HTR-8/SVneo (cell line): ENCODE measurements around the gene PCDHGA6.
"Not testable (repeated sequence)": the region's sequence is repeated elsewhere in the genome, so short reads cannot be mapped to it uniquely, and the experiment has no call there.

Source experiments
- DNase-seq: peaks from one replicate; pipeline ENCODE4 v3.0.0; 2011; ENCODE audit warnings: low spot score, mixed read lengths; ENCODE audit not compliant: insufficient read length
- FAIRE-seq: peaks from 2 replicates; lab custom pipeline; 2011; peaks lifted over from hg19 to GRCh38; lab: Jason Lieb, UNC

The PCDHGA6 gene

DNA sequence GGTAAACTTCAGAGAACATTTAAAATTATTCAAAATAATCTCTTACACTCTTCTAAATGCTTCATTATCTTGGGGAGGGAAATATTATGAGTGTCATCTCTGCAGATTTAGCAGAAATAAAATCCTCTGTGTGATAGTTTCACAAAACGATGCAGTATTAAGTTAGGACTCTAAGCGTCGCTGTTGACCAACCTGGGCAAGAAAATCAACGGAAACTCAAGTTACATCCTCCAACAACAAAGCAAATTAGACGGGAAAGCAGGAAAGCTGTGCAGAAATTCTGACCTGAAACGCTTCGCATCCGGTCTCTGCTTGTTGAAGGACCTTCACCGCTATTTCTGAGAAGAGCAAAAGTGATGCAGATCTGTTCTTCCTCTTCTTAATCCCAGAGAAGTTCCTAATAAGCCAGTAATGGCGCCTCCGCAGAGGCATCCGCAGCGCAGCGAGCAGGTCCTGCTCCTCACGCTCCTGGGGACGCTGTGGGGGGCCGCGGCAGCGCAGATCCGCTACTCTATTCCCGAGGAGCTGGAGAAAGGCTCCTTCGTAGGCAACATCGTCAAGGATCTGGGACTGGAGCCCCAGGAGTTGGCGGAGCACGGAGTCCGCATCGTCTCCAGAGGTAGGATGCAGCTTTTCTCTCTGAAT is at the start of gene PCDHGA6:
PCDHGA6 (plus strand) TSS at position 219 of the 645 bp plus-strand sequence; CDS start at position 412, 193 bp downstream.
- DNase-seq (peak; percentile 41), FAIRE-seq (no peak)

DNA sequence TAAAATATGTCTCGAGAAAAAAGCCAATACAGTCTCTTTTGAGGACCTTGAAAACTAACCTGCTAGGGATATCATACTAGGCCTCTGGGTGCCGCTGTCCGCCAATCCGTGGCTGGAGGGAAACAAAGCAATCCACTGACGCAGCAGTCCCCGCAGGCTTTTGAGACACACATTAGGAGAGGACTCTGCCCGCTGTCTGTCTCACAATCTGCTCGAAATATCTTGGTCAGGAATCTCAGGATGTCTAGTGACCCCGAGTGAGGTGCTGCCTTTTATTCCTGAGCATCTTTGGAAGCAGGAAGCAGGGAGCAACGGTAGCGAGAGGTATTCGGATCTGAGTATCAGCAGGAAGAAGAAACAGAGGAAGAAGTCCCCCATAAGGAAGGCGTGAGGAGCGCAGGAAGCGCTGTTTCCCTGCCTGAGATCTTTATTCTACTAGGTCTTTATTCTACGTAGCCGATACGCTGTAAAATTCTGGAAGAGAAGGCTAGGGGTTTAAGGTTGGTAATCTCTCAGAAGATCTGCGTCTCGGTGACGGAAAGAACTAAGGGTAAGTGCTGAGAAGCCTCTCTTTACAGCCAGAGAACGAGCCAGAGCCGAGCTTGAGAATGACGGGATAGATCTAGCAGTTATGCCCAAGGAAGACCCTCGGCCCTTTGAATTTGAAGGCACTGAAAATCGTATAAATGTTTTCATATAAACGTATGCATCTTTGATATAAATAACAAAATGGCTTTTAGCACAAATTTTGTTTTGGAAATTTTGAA is 47.4 kb upstream of the PCDHGA6 start:
- FAIRE-seq, result no peak
- DNase-seq, result no peak

DNA sequence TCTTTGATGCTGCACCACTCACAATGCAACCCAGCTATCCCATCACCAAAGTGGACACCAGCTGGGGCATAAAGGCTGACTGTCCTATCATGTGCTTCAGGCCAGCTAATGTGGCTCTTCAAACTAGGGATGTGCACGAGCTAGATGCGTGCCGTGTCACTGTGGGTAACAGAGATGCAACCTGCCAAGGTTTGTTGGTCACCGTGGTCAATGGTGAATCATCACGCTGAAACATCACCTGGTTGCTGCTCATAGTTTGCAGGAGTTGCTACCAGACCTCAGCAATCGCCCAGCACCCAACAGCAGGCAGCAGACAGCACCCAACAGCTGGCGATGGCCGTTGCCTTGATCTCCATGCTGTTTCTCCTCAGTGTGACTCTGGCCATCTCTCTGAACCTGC is 45.5 kb upstream of the PCDHGA6 start:
- DNase-seq (no peak), FAIRE-seq (no peak)

- DNase-seq, result peak; percentile 73
- no peak for FAIRE-seq
Measured at GRCh38 chr5:141330299-141331080, 43.2 kb upstream of the PCDHGA6 start, which contains the start of gene PCDHGA1. Gene PCDHGA1 (plus strand): TSS chr5:141330514.

- not testable (repeated sequence) for DNase-seq, FAIRE-seq
Measured at GRCh38 chr5:141332571-141332970, 41.1 kb upstream of the PCDHGA6 start.

GRCh38 chr5:141338538-141339306 is 35.0 kb upstream of the PCDHGA6 start, which contains the start of gene PCDHGA2:
Gene PCDHGA2 (plus strand): TSS chr5:141338760.
- DNase-seq (no peak), FAIRE-seq (no peak)

GRCh38 chr5:141340781-141341354 is 32.8 kb upstream of the PCDHGA6 start:
- not testable (repeated sequence) for DNase-seq, FAIRE-seq

GRCh38 chr5:141342773-141343172 is 30.9 kb upstream of the PCDHGA6 start:
- FAIRE-seq (no peak), DNase-seq (no peak)

- DNase-seq, result no peak
- no peak for FAIRE-seq
Measured at GRCh38 chr5:141343242-141343952, 30.3 kb upstream of the PCDHGA6 start, which contains the start of gene PCDHGA3. Gene PCDHGA3 (plus strand): TSS chr5:141343829. CDS start chr5:141344034, 205 bp downstream.

- FAIRE-seq, result no peak
Measured at GRCh38 chr5:141343953-141344463, 29.7 kb upstream of the PCDHGA6 start.

GRCh38 chr5:141345327-141345726 is 28.4 kb upstream of the PCDHGA6 start:
- FAIRE-seq, result no peak
- DNase-seq, result no peak

More at GRCh38 chr5:141343953-141344463, 29.7 kb upstream of the PCDHGA6 start:
- DNase-seq, result no peak

- DNase-seq, FAIRE-seq: not testable (repeated sequence)
Measured at GRCh38 chr5:141346017-141346416, 27.7 kb upstream of the PCDHGA6 start.

GRCh38 chr5:141349917-141350619 is 23.6 kb upstream of the PCDHGA6 start, which contains the start of gene PCDHGB1:
Gene PCDHGB1 (plus strand): TSS chr5:141350099. CDS start chr5:141350261, 162 bp downstream.
- no peak for FAIRE-seq
- no peak for DNase-seq

GRCh38 chr5:141351591-141351990 is 22.1 kb upstream of the PCDHGA6 start:
- no peak for DNase-seq
- FAIRE-seq, result no peak

GRCh38 chr5:141354900-141355469 is 18.7 kb upstream of the PCDHGA6 start, which contains the start of gene PCDHGA4:
Gene PCDHGA4 (plus strand): TSS chr5:141355021. CDS start chr5:141355108, 87 bp downstream.
- no peak for FAIRE-seq
- DNase-seq, result no peak

DNA sequence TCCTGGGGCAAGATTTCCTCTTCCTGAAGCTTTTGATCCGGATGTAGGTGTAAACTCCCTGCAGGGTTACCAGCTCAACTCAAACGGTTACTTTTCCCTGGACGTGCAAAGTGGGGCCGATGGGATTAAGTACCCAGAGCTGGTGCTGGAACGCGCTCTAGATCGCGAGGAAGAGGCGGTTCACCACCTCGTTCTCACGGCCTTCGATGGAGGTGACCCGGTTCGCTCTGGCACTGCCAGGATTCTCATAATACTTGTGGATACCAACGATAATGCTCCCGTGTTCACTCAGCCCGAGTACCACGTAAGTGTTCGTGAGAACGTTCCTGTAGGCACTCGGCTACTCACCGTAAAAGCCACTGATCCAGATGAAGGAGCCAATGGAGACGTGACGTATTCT is 18.1 kb upstream of the PCDHGA6 start:
- no peak for FAIRE-seq
- no peak for DNase-seq

DNA sequence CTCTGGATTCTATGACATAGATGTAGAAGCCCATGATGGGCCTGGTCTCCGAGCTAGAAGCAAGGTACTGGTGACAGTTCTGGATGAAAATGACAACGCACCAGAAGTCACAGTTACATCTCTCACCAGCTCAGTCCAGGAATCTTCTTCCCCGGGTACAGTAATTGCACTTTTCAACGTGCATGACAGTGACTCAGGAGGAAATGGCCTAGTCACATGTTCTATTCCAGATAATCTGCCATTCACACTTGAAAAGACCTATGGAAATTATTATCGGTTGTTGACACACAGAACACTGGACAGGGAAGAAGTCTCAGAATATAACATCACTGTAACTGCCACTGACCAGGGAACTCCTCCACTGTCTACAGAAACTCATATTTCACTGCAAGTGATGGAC is 17.6 kb upstream of the PCDHGA6 start:
- FAIRE-seq, result no peak

More for the DNA sequence above, 17.6 kb upstream of the PCDHGA6 start:
- no peak for DNase-seq
